Measurements from ENCODE around the gene KIF5A. TPM values are rescaled to one million over a fixed set of nuclear protein-coding genes. Genes with fewer than 3 reads are reported as not detected.
"Not testable (repeated sequence)": the region's sequence is repeated elsewhere in the genome, so short reads cannot be mapped to it uniquely, and the experiment has no call there.

Gene KIF5A
- polyA plus RNA-seq, 1 donor = 0.03 TPM

DNA sequence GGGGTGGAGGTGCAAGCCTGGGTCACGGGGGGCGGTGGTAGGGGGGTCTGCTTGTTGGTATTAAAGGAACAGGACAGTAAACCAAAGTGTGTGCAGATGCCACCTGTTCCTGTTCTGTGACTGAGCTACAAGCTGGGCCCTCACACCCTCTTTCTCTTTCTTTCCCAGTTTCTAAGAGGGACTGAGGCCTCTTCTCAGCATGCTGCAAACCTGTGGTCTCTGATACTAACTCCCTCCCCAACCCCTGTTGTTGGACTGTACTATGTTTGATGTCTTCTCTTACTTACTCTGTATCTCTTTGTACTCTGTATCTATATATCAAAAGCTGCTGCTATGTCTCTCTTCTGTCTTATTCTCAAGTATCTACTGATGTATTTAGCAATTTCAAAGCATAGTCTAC is 34.2 kb downstream of the KIF5A start:
- no peak for DNase-seq (ENCODE audit: low read depth)

- DNase-seq (ENCODE audit: low read depth) = no peak
Measured at GRCh38 chr12:57584690-57585089, 34.8 kb downstream of the KIF5A start.

- DNase-seq (ENCODE audit: low read depth) = no peak
Measured at GRCh38 chr12:57585156-57585555, 35.3 kb downstream of the KIF5A start.

- DNase-seq (ENCODE audit: low read depth) = no peak
Measured at GRCh38 chr12:57586128-57586527, 36.3 kb downstream of the KIF5A start.

GRCh38 chr12:57586832-57587429 is 37.1 kb downstream of the KIF5A start:
- no peak for DNase-seq (ENCODE audit: low read depth)

GRCh38 chr12:57588951-57589610 is 39.2 kb downstream of the KIF5A start:
- not testable (repeated sequence) for DNase-seq (ENCODE audit: low read depth)

DNA sequence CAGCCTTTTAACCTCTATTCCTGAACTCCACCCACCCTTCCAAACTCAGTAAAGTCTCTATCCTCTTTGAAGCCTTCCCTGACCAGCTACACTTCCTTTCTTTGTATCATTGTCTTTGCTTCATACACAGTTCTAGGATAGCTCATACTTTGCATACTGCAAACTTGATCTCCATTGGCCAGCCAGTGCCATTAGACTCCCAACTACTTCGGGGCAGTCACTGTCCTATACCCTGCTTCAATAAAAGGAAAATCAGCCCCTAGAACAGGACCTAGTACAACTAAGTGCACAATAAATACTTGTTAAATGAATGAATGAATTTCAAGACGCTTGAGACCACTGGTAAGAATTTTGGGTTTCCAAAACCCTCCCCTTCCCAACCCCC is 40.6 kb downstream of the KIF5A start:
- DNase-seq (ENCODE audit: low read depth) = no peak

DNA sequence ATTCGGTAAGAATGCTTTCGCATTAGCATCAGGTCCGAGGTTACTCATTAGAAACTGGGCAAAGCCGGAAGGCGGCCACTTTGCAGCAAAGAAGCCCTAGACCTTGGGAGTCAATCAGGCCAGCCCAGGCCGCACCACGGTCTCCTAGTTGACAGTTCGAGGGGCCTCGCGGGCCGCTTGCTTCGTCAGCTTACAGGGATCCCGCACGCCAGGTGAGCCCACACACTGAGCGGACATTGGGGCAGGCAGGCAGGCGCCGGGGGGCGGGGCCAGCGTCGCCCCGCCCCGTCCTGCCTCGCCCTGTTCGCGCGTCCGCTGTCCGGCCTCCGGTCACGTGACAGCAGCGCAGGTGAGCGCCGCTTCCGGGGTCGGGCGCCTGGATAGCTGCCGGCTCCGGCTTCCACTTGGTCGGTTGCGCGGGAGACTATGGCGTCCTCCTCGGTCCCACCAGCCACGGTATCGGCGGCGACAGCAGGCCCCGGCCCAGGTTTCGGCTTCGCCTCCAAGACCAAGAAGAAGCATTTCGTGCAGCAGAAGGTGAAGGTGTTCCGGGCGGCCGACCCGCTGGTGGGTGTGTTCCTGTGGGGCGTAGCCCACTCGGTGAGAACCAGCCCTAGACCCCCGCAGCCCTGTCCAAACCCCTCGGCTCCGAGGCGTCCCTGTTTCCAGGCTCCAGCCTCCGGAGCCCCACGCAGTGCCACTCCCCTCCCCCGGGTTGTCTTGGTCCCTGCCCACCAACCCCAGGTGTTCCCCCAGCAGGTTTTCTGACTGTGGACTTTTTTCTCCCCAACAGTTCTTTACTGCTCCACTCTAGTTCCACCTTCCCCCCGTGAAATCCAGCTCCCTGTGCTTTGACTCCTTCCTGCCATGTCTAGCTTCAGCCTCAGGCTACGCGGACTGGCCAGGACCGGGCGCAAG is 41.3 kb downstream of the KIF5A start, which contains the start of gene PIP4K2C:
Gene PIP4K2C (plus strand): TSS at position 329 of the 918 bp plus-strand sequence. CDS start 98 bp downstream, at position 427.
- no peak for DNase-seq (ENCODE audit: low read depth)

- no peak for DNase-seq (ENCODE audit: low read depth)
Measured at GRCh38 chr12:57591782-57592325, 42.0 kb downstream of the KIF5A start.

- no peak for DNase-seq (ENCODE audit: low read depth)
Measured at GRCh38 chr12:57592551-57593165, 42.8 kb downstream of the KIF5A start.

GRCh38 chr12:57593187-57593586 is 43.3 kb downstream of the KIF5A start:
- no peak for DNase-seq (ENCODE audit: low read depth)

DNA sequence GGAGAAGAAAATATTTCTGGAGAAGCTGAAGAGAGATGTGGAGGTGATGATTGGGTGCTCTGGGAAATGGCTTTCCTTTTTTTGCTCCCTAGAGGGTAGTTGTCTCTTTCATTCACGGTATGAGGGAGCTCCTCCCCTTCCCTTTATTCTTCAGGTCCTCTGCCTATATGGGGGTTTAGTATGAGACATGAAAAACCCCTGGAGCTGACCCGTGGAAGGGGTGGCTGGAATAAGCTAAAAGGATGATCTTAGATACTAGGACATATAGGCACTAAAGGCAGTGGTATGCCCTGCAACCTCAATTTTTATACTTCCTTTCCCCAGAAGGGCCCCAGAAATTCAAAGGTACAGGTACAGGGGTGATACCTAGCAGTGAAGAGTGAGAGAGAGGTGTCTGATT is 50.6 kb downstream of the KIF5A start:
- no peak for DNase-seq (ENCODE audit: low read depth)

DNA sequence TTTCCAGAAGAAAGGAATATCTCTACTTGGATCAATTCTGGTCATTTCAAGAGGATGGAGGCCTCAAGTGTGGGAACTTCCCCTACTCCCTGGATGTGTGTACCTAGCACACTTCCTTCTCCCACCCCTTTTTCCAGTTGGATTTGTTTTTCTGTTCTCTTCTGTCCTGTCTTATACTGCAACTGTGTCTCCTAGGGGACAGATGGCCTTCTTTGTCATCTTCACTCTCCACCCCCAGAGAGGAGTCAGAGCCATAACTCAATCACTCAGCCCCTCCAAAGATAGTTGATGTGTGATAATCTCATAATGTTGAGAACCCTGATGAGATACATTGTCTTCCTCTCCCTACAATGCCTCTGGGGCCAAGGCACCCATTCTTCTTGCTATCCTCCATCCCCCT is 52.7 kb downstream of the KIF5A start:
- DNase-seq (ENCODE audit: low read depth) = no peak

DNA sequence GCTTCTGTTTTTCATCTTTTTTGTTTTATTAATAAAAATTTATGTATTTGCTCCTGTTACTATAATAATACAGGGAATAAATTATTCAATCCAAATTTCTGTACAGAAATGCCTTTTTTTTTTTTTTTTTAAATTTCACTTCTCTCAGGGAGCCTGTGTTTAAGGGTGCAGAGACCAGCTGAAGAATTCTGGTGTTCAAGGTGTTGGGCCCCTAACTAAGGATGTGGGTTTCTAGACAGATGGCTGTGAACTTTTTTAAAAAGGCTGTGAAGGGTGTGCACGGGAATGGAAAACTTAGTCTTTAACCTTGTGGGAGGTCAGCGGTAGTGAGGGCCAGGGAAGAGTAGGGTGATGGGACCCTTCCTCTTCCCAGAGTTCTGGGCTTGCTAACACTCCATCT is 53.5 kb downstream of the KIF5A start:
- no peak for DNase-seq (ENCODE audit: low read depth)

DNA sequence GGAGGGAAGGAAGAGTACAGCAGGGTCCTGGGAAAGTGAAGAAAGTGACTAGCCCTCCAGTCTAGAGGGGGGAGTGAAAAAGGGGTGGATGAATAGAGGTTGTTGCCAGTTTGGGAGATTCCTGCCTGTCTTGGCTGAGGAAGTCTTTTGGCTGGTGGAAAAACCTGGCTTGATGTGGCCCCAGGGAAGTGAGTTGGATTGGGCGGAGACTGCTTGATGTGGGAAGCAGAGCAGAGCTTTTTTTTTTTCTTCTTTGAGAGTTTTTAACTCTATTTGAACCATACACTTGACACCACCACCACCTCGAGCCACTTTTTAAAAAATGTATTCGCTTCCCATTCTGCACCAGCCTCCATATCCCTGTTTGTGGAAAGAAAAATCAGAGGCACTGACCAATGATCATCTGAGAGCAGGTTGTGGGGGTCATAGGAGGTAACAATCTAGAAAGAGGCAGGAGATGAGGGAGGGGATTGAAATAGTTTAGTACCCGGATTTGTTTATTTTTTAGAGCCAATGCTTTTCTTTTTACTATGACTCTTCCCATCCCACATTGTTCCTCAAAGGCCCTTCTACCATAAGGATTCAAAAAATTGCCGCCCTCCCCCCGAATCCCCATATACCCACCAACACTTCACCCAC is 54.1 kb downstream of the KIF5A start:
- DNase-seq (ENCODE audit: low read depth) = no peak

GRCh38 chr12:57604454-57604991 is 54.7 kb downstream of the KIF5A start, which contains the start of gene DTX3:
DTX3 (plus strand) TSS chr12:57604824; CDS start chr12:57606518, 1,694 bp downstream.
- DNase-seq (ENCODE audit: low read depth) = no peak

GRCh38 chr12:57604992-57605810 is 55.4 kb downstream of the KIF5A start:
- DNase-seq (ENCODE audit: low read depth) = no peak

DNA sequence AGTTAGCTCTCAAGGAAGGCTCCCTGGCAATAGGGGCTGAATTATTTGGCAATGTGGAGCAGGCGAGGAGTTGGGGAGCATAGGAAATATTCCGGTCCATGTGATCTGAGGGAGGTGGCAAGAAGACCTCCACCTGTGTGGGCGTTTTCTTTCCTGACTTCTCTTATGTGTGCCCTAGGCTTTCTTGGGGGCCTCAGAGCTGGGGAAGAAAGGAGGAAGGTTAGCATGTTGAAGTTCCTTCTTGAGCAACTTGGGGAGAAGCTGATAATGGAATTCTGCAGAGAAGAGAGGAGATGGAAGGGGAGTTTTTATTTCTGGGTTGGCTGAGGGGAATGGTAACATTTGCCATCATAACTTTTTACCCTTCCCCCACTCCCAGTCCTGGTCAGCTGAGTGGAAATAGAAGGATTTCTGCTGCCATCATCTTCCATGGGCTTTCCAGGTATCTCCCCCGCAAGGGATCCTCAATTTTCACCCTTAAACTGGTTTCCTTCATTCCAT is 56.0 kb downstream of the KIF5A start:
- DNase-seq (ENCODE audit: low read depth) = no peak

DNA sequence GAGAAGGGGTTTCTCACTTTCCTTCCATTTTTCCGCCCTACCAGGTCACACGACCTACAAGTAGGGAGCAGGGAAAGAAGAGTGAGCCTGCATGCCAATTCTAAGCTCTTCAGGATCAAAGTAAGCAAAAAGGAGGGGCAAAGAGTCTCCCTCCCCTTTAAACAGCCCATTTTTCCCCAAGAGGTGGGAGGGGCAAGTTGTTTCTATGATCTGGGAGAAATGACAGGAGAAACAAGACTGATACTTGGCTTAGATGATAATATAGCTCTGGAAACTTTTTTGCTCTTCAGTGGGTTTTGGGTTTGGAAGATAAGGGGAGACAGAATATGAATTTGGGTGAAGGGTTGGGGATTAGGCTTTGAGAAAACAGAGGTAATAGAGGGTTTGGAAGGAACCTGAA is 56.6 kb downstream of the KIF5A start:
- DNase-seq (ENCODE audit: low read depth) = no peak

DNA sequence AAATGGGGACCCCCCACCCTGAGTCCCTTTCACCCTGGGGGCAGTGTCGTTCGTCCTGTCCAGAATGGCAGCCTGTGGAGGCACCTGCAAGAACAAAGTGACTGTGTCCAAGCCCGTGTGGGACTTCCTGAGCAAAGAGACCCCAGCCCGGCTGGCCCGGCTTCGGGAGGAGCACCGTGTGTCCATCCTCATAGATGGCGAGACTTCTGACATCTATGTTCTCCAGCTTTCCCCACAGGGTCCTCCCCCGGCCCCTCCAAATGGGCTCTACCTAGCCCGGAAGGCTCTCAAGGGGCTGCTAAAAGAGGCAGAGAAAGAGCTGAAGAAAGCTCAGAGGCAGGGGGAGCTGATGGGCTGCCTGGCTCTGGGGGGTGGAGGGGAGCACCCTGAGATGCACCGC is 57.0 kb downstream of the KIF5A start:
- DNase-seq (ENCODE audit: low read depth) = no peak

All from forelimb muscle (tissue), 1 donor.